ENCODE measurements around the gene LIN9. TPM values are rescaled to one million over a fixed set of nuclear protein-coding genes. Genes with fewer than 3 reads are reported as not detected.
A peak's percentile ranks its signal among the peaks of the same experiment; 100 is the strongest.

The LIN9 gene
- total and polyA plus RNA-seq, 2 of the 13 experiments (the other 11 are each of a cell fraction or from before 2014, with no cell fraction given) = 3.0 to 10.0 TPM

DNA sequence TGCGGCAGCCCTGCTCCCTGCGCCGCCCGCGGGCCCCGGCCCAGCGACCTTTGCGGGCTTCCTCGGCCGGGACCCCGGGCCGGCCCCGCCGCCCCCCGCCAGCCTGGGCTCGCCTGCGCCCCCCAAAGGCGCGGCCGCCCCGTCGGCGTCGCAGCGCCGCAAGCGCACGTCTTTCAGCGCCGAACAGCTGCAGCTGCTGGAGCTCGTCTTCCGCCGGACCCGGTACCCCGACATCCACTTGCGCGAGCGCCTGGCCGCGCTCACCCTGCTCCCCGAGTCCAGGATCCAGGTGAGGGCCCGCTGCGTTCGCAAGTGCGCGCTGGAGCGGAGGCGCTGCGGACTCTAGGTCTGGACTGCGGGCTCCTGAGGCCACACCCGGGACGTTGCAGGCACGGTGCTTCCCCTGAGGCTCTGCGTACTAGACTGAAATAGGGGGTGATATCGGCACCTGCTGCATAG, 85.1 kb downstream of the LIN9 start (continued):
- TF ChIP-seq KMT2A (CRISPR knock-in tag; IDR thresholded peaks at IDR 0.05) (peak; percentile 20), SP5 (CRISPR knock-in tag; IDR thresholded peaks at IDR 0.05; ENCODE audit: borderline replicate concordance, low read depth) (no peak), ZNF160 (CRISPR knock-in tag; IDR thresholded peaks at IDR 0.05) (0 out of 2 replicates have a peak, but pooled peaks have one; percentile 45), ZNF547 (CRISPR knock-in tag; IDR thresholded peaks at IDR 0.05) (no peak; the same call in 1 of the 2 replicates), ZNF83 (CRISPR knock-in tag; IDR thresholded peaks at IDR 0.05; ENCODE audit: borderline replicate concordance) (no peak), PHF8 (CRISPR knock-in tag; IDR thresholded peaks at IDR 0.05) (peak; percentile 65; the same call in 1 of the 2 replicates), DNMT1 (CRISPR knock-in tag; IDR thresholded peaks at IDR 0.05) (no peak), IRF1 (CRISPR knock-in tag; IDR thresholded peaks at IDR 0.05; ENCODE audit: low read depth) (no peak), POLR2AphosphoS2 (IDR thresholded peaks at IDR 0.05; ENCODE audit: low read depth, low read length) (no peak), ZEB1 (IDR thresholded peaks at IDR 0.05; ENCODE audit: insufficient replicate concordance, low read depth) (no peak), MAZ (IDR thresholded peaks at IDR 0.05; ENCODE audit: borderline replicate concordance, low read depth, low read length) (no peak), MAZ (CRISPR knock-in tag; IDR thresholded peaks at IDR 0.05; ENCODE audit: low read depth) (no peak; the same call in none of the 2 replicates), ZNF883 (CRISPR knock-in tag; IDR thresholded peaks at IDR 0.05; ENCODE audit: not compliant biosample characterization) (no peak), ZC3H4 (CRISPR knock-in tag; IDR thresholded peaks at IDR 0.05; ENCODE audit: borderline replicate concordance) (no peak), ZNF777 (CRISPR knock-in tag; IDR thresholded peaks at IDR 0.05) (peak; percentile 96), SAP130 (CRISPR knock-in tag; IDR thresholded peaks at IDR 0.05; ENCODE audit: low read depth) (peak; percentile 44; the same call in 1 of the 2 replicates), SRSF9 (IDR thresholded peaks at IDR 0.05; ENCODE audit: borderline replicate concordance, insufficient read depth, low read depth, low read length, poor library complexity, severe bottlenecking) (no peak), NFKB2 (CRISPR knock-in tag; IDR thresholded peaks at IDR 0.05; ENCODE audit: borderline replicate concordance) (0 out of 2 replicates have a peak, but pooled peaks have one; percentile 28), ZNF782 (CRISPR knock-in tag; IDR thresholded peaks at IDR 0.05; ENCODE audit: borderline replicate concordance) (no peak), SETDB1 (CRISPR knock-in tag; IDR thresholded peaks at IDR 0.05; ENCODE audit: borderline replicate concordance) (no peak), HMG20A (CRISPR knock-in tag; IDR thresholded peaks at IDR 0.05; ENCODE audit: borderline replicate concordance) (no peak), ZNF674 (CRISPR knock-in tag; IDR thresholded peaks at IDR 0.05; ENCODE audit: low read depth) (no peak), ZNF484 (CRISPR knock-in tag; IDR thresholded peaks at IDR 0.05; ENCODE audit: borderline replicate concordance, low read depth) (no peak), ZSCAN21 (CRISPR knock-in tag; IDR thresholded peaks at IDR 0.05; ENCODE audit: borderline replicate concordance) (no peak), SP140L (CRISPR knock-in tag; IDR thresholded peaks at IDR 0.05; ENCODE audit: borderline replicate concordance) (no peak), ZBTB25 (CRISPR knock-in tag; IDR thresholded peaks at IDR 0.05) (no peak)
- TF ChIP-seq, protein P1, sequence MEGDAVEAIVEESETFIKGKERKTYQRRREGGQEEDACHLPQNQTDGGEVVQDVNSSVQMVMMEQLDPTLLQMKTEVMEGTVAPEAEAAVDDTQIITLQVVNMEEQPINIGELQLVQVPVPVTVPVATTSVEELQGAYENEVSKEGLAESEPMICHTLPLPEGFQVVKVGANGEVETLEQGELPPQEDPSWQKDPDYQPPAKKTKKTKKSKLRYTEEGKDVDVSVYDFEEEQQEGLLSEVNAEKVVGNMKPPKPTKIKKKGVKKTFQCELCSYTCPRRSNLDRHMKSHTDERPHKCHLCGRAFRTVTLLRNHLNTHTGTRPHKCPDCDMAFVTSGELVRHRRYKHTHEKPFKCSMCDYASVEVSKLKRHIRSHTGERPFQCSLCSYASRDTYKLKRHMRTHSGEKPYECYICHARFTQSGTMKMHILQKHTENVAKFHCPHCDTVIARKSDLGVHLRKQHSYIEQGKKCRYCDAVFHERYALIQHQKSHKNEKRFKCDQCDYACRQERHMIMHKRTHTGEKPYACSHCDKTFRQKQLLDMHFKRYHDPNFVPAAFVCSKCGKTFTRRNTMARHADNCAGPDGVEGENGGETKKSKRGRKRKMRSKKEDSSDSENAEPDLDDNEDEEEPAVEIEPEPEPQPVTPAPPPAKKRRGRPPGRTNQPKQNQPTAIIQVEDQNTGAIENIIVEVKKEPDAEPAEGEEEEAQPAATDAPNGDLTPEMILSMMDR (CRISPR knock-in tag; IDR thresholded peaks at IDR 0.05) = peak; percentile 63
- TF ChIP-seq, protein P2, sequence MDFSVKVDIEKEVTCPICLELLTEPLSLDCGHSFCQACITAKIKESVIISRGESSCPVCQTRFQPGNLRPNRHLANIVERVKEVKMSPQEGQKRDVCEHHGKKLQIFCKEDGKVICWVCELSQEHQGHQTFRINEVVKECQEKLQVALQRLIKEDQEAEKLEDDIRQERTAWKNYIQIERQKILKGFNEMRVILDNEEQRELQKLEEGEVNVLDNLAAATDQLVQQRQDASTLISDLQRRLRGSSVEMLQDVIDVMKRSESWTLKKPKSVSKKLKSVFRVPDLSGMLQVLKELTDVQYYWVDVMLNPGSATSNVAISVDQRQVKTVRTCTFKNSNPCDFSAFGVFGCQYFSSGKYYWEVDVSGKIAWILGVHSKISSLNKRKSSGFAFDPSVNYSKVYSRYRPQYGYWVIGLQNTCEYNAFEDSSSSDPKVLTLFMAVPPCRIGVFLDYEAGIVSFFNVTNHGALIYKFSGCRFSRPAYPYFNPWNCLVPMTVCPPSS (IDR thresholded peaks at IDR 0.05) = no peak
